Epithelial cell of proximal tubule (primary cell): Measurements from ENCODE around the gene DNAJB9. TPM values are rescaled to one million over a fixed set of nuclear protein-coding genes. Genes with fewer than 3 reads are reported as not detected.

Source experiments
- DNase-seq: peaks from one replicate; pipeline ENCODE4 v3.0.0-alpha.2; 2011; ENCODE audit warnings: low read depth
- H3K4me3 ChIP-seq: 2 replicates; pipeline ENCODE4 v1.5.1; 2011; ENCODE audit warnings: low read depth, mild to moderate bottlenecking, low read length
- CTCF ChIP-seq: conservative IDR thresholded peaks from 2 replicates; pipeline ENCODE4 v1.5.1; 2012; ENCODE audit warnings: low read depth, mild to moderate bottlenecking, low read length
- total RNA-seq: library from RNA; depleted of rRNA; stranded (reverse); fragments of >200 nt; gene quantifications from 2 replicates; pipeline ENCODE4 v1.2.3, GENCODE V29; 2015

Gene DNAJB9
- total RNA-seq, 1 donor from 2014 or later: 8.5 TPM

- no peak for DNase-seq
- no peak overlapping the region for H3K4me3 ChIP-seq
- no peak for TF ChIP-seq CTCF
Measured at GRCh38 chr7:108557191-108557590, 12.5 kb upstream of the DNAJB9 start.

GRCh38 chr7:108557617-108558016 lies 12.1 kb upstream of the DNAJB9 start:
- no peak for DNase-seq
- TF ChIP-seq CTCF: no peak
- no peak overlapping the region for H3K4me3 ChIP-seq

- no peak overlapping the region for H3K4me3 ChIP-seq
- no peak for TF ChIP-seq CTCF
Measured at GRCh38 chr7:108559253-108559652, 10.4 kb upstream of the DNAJB9 start.

GRCh38 chr7:108561047-108561619 lies 8.5 kb upstream of the DNAJB9 start:
- DNase-seq: no peak
- H3K4me3 ChIP-seq: no peak overlapping the region
- no peak for TF ChIP-seq CTCF

More at GRCh38 chr7:108559253-108559652, 10.4 kb upstream of the DNAJB9 start:
- DNase-seq: no peak

- H3K4me3 ChIP-seq: no peak overlapping the region
- no peak for TF ChIP-seq CTCF
- no peak for DNase-seq
Measured at GRCh38 chr7:108565987-108566386, 3.7 kb upstream of the DNAJB9 start.

GRCh38 chr7:108568801-108569380 lies 783 bp upstream of the DNAJB9 start:
- TF ChIP-seq CTCF: no peak
- peak overlapping the region; percentile 88 for H3K4me3 ChIP-seq
- DNase-seq: no peak

- H3K4me3 ChIP-seq: peak overlapping the region; percentile 88
- no peak for TF ChIP-seq CTCF
- DNase-seq: peak; percentile 66
Measured at GRCh38 chr7:108570146-108570755, 577 bp downstream of the DNAJB9 start.
